OCI-LY3 (cell line): ENCODE results near the gene FOXI1.

Experiments
- H2AFZ ChIP-seq: fragments of 200-600, 300-600 bp; shearing (Covaris generic); 2 replicates; pipeline ENCODE4 v1.6.0; 2014; ENCODE audit warnings: antibody characterized with exemption, low read depth, low read length
- H3K27ac ChIP-seq: fragments of 200-600, 300-600 bp; sonication (generic); 2 replicates; pipeline ENCODE4 v1.5.1; 2014; ENCODE audit warnings: mild to moderate bottlenecking, low read length, moderate library complexity, mixed read lengths
- H3K27me3 ChIP-seq: fragments of 200-600, 300-600 bp; sonication (generic); 2 replicates; pipeline ENCODE4 v1.6.1; 2014; ENCODE audit warnings: low read depth, low read length, mixed read lengths
- H3K36me3 ChIP-seq: fragments of 200-600, 300-600 bp; sonication (generic); replicated peaks from 2 replicates; pipeline ENCODE3; 2014; ENCODE audit warnings: low read depth, low read length, mixed read lengths
- H3K4me1 ChIP-seq: fragments of 300-600, 200-600 bp; sonication (generic); 2 replicates; pipeline ENCODE4 v1.6.1; 2014; ENCODE audit warnings: low read length, mixed read lengths
- H3K4me2 ChIP-seq: fragments of 200-600, 300-600 bp; sonication (generic); 2 replicates; pipeline ENCODE4 v1.6.1; 2014; ENCODE audit warnings: low read length, mixed read lengths
- H3K4me3 ChIP-seq: fragments of 300-600, 200-600 bp; sonication (generic); 2 replicates; pipeline ENCODE4 v1.5.1; 2014; ENCODE audit warnings: antibody characterized with exemption, mild to moderate bottlenecking, low read length, moderate library complexity
- H3K79me2 ChIP-seq: fragments of 300-600, 200-600 bp; shearing (Covaris generic); 2 replicates; pipeline ENCODE4 v1.6.1; 2014; ENCODE audit warnings: mild to moderate bottlenecking, low read length, mixed read lengths
- H3K9ac ChIP-seq: fragments of 300-600, 200-600 bp; shearing (Covaris generic); 2 replicates; pipeline ENCODE4 v1.6.0; 2014; ENCODE audit warnings: mild to moderate bottlenecking, low read length, moderate library complexity
- H3K9me3 ChIP-seq: fragments of 200-600, 300-600 bp; shearing (Covaris generic); 2 replicates; pipeline ENCODE4 v1.6.1; 2014; ENCODE audit warnings: low read length, mixed read lengths; ENCODE audit not compliant: insufficient read depth
- H4K20me1 ChIP-seq: fragments of 200-600, 300-600 bp; sonication (generic); 2 replicates; pipeline ENCODE4 v1.6.1; 2016; ENCODE audit warnings: low read length, mixed read lengths; ENCODE audit not compliant: insufficient read depth
- CTCF ChIP-seq: fragments of 200-600, 300-600 bp; sonication (generic); IDR thresholded peaks from 2 replicates; pipeline ENCODE4 v1.5.1; 2014; ENCODE audit warnings: antibody characterized with exemption, low read length, low read depth
- EZH2phosphoT487 ChIP-seq: fragments of 200-600 bp; shearing (Covaris generic); IDR thresholded peaks from 2 replicates; pipeline ENCODE4 v1.6.1; 2018; ENCODE audit warnings: antibody characterized with exemption, mixed run types, low read depth

Gene FOXI1

GRCh38 chr5:170067152-170067551, 38.5 kb upstream of the FOXI1 start:
- peak overlapping the region; percentile 49 for H3K4me2 ChIP-seq
- no peaks in the 10 kb centered on the region for H3K79me2 ChIP-seq
- TF ChIP-seq EZH2phosphoT487 (no peak), CTCF (no peak)
- no peak overlapping the region for H3K9ac ChIP-seq
- H3K4me1 ChIP-seq = peaks cover 19% of the 10 kb centered on the region
- no peak overlapping the region; the same call in 1 of the 2 replicates for H3K4me3 ChIP-seq
- no peak overlapping the region for H2AFZ ChIP-seq
- H4K20me1 ChIP-seq = peaks cover 30% of the 10 kb centered on the region; the same call in 1 of the 2 replicates
- peaks cover 64% of the 10 kb centered on the region for H3K36me3 ChIP-seq
- H3K27me3 ChIP-seq = no peaks in the 10 kb centered on the region
- H3K9me3 ChIP-seq = no peaks in the 10 kb centered on the region
- H3K27ac ChIP-seq = peak overlapping the region; percentile 25; the same call in 1 of the 2 replicates

DNA sequence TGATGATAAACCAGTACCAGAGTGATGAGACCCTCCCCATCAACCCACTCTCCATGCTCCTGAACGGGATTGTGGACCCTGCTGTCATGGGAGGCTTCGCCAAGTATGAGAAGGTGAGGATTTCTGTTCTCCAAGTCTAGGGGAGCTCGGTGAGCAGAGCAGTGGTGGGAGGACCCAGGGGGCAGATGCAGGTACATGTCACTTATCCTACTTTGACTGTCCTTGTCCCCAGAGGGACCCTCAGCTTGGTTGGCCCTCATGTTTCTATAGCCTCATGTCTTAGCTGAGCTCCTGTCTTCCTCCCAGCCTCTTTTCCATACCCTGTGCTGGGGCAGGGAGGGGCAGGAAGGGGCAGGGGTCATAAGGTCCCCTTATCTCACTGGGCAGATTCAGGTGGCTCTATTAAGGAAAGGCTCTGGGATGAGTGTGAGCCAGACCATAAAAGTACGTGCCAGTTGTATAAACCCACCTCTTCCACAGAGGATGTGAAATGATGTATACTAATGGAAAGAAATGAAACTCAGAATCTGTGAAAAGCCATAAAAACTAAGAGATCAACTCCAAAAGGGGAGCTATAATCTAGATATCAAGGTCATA, 38.0 kb upstream of the FOXI1 start:
- H4K20me1 ChIP-seq = peaks cover 30% of the 10 kb centered on the region; the same call in 1 of the 2 replicates
- H3K9ac ChIP-seq = no peak overlapping the region
- no peaks in the 10 kb centered on the region for H3K27me3 ChIP-seq
- H3K36me3 ChIP-seq = peaks cover 64% of the 10 kb centered on the region
- H3K4me2 ChIP-seq = peak overlapping the region; percentile 49; the same call in 1 of the 2 replicates
- H3K4me3 ChIP-seq = no peak overlapping the region; the same call in 1 of the 2 replicates
- TF ChIP-seq EZH2phosphoT487 (no peak), CTCF (no peak)
- H3K9me3 ChIP-seq = no peaks in the 10 kb centered on the region
- peaks cover 19% of the 10 kb centered on the region for H3K4me1 ChIP-seq
- no peaks in the 10 kb centered on the region for H3K79me2 ChIP-seq
- H3K27ac ChIP-seq = peak overlapping the region; percentile 25; the same call in 1 of the 2 replicates
- no peak overlapping the region for H2AFZ ChIP-seq

GRCh38 chr5:170069512-170069911, 36.2 kb upstream of the FOXI1 start:
- no peaks in the 10 kb centered on the region for H3K79me2 ChIP-seq
- TF ChIP-seq EZH2phosphoT487 (no peak), CTCF (no peak)
- peaks cover 48% of the 10 kb centered on the region for H3K36me3 ChIP-seq
- peaks cover 30% of the 10 kb centered on the region; the same call in 1 of the 2 replicates for H4K20me1 ChIP-seq
- no peak overlapping the region for H3K4me2 ChIP-seq
- H3K4me3 ChIP-seq = no peak overlapping the region
- peaks cover 19% of the 10 kb centered on the region for H3K4me1 ChIP-seq
- no peak overlapping the region for H3K9ac ChIP-seq
- H2AFZ ChIP-seq = no peak overlapping the region
- no peak overlapping the region for H3K27ac ChIP-seq
- no peaks in the 10 kb centered on the region for H3K27me3 ChIP-seq
- no peaks in the 10 kb centered on the region for H3K9me3 ChIP-seq

DNA sequence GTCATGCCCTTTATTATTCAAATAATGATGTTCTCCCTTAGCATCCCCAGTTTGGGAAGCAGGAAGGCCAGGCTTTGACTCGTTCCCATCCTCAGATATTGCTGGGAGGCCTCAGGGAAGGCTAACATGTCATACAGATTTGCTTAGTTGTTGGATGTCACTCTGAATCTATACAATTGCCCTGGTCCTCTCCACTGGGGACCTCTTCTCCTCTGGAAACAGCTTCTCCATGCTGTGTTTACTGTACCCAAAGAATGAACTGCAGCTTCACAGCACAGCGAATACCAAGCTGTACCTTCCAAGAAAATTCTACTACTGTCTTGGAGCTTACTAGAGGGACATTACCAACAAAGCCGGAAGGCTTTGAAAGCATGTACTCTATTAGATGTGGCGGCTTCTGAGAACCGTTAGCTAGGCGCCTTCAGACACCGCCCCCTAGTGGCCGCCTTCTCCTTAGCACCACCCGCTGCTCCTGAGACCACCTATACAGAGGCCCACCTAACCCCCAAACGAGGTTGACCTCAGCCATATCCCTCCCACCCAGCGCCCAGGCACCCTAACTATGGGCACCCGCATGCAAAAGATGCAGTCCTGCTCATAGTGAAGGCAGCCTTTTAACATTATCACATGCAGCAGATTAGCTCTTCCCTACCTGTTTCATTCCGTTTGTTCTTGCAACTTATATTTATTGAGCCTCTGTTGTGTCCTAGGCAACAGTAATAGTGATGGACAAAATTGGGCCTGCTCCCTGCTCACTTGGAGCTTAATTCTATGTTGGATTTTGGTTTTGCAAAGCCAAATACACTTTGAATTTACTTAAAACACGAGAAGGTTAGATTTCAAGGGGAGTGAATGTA, 34.9 kb upstream of the FOXI1 start:
- peak; percentile 73 for TF ChIP-seq CTCF
- no peak for TF ChIP-seq EZH2phosphoT487
- Histone ChIP-seq H4K20me1 (peaks cover 30% of the 10 kb centered on the region; the same call in 1 of the 2 replicates), H3K9ac (no peak overlapping the region), H3K27me3 (no peaks in the 10 kb centered on the region), H3K27ac (no peak overlapping the region), H3K9me3 (no peaks in the 10 kb centered on the region), H3K79me2 (no peaks in the 10 kb centered on the region), H3K36me3 (peaks cover 52% of the 10 kb centered on the region), H3K4me3 (no peak overlapping the region), H2AFZ (no peak overlapping the region), H3K4me1 (peaks cover 19% of the 10 kb centered on the region), H3K4me2 (no peak overlapping the region)
